Stimulated activated CD4-positive, alpha-beta T cell treated with anti-CD3 and anti-CD28 coated beads, Interleukin-2, amount 100 ng/mL, for 24 hours (primary cell): Measurements from ENCODE around the gene C3orf33.

ENCODE experiments used
- DNase-seq, 2 donors: peaks; one replicate each; pipeline ENCODE4 v3.0.0-alpha.2; 2020

The C3orf33 gene

GRCh38 chr3:155782390-155782953 lies 23.6 kb downstream of the C3orf33 start:
- no peak for DNase-seq

DNA sequence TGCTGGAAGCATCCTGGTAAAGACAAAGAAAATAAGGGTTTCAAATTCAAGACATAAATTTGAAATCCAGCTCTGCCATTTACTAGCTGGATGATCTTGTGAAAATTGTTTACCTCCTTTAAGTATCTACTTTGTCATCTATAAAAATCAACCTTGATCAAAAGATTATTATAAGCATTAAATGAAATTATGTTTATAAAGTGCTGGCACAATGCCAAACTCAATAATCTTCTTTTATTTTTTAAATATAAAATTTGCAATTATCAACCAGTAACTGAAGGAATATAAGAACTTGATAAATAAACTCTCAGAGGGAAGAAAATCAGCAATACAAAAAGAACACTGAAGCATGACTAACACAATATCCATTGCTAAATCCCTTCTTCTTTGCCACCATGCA lies 25.8 kb downstream of the C3orf33 start:
- no peak for DNase-seq

DNA sequence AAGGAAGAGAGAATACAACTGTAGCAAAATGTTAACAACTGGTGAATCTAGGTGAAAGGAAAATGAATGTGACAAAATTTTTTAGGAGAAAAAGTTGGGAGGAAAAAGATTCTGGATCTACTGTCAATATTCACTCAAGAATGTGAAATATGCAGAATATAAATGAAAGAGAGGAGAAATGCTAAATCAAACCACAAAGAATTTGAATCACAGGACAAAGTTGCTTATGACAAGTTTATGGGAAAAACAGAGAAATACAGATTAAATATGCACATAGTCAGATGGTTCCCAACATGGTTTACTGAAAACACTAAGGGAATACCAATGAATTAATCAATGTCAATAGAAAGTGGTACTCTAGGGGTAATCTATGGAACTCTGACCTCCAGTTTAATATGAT lies 27.6 kb downstream of the C3orf33 start:
- DNase-seq: no peak

DNA sequence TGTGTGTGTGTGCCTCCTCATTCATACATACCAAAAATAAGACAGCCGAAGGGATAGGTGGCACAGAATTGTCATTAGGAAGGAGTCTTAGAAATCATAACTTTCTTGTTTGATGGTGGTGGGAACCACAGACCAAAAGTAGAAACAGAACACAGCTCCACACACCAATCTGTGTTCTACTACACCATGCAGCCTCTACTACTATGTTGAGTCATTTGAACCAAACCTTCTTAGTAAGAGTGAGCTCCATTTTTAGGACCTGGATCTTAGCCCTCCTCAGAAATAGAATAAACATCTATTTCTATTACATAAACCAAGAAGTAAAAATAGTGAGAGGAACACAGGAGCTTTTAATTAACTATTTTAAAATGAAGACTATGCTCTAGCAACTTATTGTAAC lies 33.3 kb downstream of the C3orf33 start:
- no peak for DNase-seq

DNA sequence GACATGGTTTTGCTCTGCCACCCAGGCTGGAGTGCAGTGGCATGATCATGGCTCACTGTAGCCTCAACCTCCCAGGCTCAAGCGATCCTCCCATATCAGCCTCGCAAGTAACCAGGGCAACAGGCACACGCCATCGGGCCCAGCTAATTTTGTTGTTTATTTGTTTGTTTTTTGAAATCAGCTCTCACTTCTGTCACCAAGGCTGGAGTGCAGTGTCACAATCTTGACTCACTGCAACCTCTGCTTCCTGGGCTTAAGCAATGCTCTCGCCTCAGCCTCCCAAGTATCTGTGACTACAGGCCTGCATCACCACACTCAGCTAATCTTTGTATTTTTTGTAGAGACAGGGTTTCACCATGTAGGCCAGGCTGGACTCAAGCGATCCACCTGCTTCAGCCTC lies 35.0 kb downstream of the C3orf33 start:
- no peak for DNase-seq

DNA sequence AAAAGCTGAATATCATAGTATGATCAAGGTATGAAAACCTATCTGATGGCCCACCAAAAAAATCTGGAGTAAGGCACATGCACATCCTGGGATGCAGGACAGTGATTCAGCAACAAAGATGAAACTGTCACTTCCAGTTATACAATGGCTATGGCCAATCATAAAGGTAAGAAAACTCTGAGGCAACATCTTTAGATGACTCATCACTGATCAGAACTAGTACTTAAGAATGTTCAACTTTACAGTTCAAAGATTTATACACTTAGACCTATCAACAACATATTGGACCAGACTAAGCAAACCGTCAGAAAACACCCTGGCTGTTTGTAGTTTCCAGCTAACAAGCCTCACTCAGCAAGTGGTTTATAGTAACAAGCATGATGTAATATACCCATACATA lies 39.9 kb downstream of the C3orf33 start:
- no peak for DNase-seq

- DNase-seq: no peak
Measured at GRCh38 chr3:155763870-155764463, 42.1 kb downstream of the C3orf33 start.

DNA sequence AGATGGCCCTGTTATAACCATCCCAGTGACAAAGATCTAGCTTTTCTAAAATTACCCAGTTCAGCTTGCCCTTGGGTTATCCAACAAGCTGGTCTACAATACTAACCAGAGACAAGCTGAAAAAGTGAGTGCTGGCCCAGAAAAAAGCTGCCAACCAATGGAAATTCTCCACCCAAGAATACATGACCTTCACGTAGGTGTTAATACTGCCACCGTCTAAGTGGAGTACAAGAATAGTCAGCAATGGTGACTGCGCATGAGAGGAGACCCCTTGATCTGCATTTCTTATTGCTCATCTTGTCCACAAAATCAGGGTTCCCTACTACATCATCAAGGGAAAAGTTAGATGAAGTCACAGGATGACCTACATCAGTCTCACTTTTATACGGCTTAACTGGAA lies 45.4 kb downstream of the C3orf33 start:
- no peak for DNase-seq

DNA sequence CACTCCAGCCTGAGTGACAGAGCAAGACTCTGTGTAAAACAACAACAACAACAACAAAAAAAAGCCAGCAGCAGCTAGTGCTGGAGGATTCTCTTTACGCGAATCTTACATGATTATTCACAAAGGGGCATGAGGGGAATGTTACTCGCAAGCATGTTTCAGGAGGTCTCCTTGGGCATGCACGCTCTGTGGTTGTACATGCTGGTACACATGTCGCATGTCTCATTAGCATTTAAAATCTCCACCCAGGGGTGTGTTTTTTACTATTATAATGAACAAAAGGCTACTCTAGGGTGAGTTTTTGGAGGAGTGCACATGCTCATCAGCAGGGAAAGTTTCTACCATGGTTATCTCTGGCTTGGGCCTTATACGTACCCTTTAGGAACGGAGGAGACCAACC lies 48.5 kb downstream of the C3orf33 start:
- no peak for DNase-seq

GRCh38 chr3:155753038-155753639 lies 52.9 kb downstream of the C3orf33 start:
- DNase-seq: no peak

GRCh38 chr3:155748611-155749365 lies 57.3 kb downstream of the C3orf33 start:
- DNase-seq: no peak

DNA sequence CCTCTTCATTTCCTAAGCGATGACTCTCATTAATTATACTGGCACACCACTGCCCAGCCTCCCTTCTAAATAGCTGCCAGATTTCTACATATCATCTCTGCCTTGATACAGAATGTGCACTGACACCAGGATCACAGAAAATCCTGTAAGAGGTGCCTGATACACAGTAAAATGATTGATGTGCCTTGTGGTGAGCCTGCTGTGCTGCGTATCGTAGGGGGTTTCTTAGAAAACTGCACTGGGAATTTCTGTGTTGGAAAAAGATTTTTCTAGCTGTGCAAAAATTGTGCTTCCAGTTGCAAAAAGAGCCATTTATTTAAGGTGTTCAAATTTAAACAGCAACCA lies 58.2 kb downstream of the C3orf33 start:
- no peak for DNase-seq

DNA sequence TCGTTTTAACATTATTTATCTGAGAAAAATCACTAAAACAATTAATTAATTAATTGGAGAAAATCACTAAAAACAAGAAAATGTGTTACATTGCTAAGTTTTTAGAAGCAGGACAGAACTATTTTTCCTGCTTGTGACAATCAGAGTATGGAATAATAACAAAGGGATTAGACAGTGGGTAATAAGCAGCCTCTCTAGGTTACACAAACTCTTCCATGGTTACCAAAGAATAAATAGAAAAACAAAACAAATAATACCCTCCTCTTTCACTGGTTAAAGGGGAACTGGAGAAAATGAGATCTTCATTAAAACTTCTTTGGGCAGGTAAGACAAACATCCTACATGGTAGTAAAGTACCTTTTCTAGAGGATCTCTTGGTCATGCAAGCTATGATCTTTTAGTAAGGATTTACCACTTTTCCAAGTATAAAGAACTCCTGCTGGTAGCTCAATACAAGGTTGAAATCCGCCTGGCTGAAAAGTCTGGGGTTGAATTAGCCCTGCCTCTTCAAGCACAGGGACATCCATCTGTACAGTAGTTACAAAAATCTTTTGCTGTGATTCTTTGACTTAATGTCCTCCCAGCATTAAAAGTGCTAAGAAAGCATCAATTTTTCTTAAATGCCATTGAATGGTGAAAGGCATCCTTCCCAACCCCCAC lies 58.7 kb downstream of the C3orf33 start:
- DNase-seq: no peak

- no peak for DNase-seq
Measured at GRCh38 chr3:155746703-155747102, 59.4 kb downstream of the C3orf33 start.

DNA sequence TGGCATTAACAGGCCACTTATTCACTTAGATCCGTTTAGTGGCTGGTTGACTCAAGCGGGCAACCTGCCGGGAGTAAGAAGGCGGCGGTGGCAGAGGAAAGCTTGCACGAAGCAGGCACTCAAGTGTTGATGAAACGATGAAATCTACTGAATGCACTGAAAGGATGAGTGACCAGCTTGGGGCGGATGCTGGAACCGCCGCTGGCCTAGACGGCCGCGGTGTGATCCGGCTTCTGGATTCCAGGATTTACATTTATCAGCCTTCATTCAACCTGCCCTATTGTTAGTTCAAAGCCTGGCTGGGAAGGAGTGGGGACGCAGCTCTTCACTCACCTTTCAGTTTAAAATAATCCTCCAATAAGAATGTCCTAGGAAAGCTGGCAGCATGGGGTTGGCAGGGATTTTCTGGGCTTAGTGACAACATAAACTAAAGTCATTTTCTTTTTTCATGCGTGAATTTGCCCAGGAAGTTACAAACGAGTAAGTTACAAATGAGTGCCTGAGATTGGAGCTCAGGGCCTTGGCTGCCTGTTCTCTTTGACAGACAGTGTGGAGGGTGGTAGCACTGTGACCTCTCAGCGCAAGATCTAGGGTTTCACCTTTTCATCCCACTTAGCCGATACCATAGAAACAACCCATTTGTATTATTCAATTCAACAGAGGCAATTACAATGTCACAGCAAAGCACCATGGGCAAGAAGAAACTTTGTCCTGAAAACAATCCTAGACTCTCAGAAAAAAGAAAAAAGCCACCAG lies 60.1 kb downstream of the C3orf33 start:
- DNase-seq: peak in 1 of 2 donors; percentile 5

- peak; percentile 40 to 52 for DNase-seq
Measured at GRCh38 chr3:155744626-155745324, 61.3 kb downstream of the C3orf33 start, which contains the start of gene PLCH1. PLCH1 (minus strand) TSS chr3:155745071; CDS start chr3:155704224, 40,847 bp downstream.

DNA sequence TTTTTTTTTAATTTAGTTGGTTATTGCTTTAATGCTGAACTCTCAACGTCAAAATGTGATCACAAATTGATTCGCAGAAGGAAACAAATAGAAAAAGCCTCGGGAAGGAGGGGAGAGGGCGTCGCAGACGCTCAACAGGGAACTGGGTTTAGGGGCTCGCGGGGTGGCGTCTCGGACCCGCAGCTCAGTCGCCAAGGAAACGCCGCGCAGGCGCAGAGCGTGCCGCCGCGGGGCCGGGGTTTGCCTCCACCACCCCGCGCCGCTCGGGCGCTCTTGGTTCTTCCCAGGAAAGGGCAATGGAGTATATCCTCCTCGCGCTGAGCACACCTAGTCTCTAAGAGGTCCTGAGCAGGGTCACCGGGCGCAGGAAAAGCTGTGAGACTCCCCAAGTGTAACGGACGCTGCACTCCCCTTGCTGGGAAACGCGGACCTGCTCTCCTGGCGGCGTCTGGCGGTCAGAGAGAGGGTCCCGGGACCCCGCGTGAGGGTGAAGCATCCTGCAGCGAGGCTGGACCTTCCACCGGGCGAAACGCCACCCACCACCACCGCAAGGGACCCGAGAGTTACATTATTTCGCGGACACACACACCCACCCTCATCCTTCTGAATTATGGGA lies 62.0 kb downstream of the C3orf33 start:
- peak; percentile 53 to 71 for DNase-seq

DNA sequence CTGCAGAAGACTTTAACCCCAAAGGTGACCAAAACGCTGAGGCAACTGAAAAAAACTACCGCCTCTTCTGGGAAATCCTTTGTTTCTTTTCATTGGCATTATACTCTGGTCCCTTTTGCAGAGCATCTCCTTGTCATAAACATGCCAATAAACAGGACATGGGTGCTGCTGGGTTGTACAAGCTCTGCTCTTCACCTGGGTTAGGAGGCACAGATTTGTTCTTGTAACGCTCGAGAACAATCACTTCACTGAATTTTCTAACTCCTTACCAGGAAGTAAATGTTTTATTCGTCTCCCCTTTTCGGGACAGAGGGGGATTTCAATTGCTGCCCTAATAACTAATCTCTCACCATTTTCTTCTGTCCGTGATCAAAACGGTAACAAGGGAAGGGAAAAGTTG lies 62.5 kb downstream of the C3orf33 start:
- DNase-seq: no peak

GRCh38 chr3:155742349-155742965 lies 63.6 kb downstream of the C3orf33 start:
- DNase-seq: no peak

GRCh38 chr3:155741603-155742002 lies 64.5 kb downstream of the C3orf33 start:
- DNase-seq: no peak

GRCh38 chr3:155741101-155741500 lies 65.0 kb downstream of the C3orf33 start:
- DNase-seq: no peak
